ENCODE results near the gene C1GALT1.
"Not testable (repeated sequence)": the region's sequence is repeated elsewhere in the genome, so short reads cannot be mapped to it uniquely, and the experiment has no call there.

Gene C1GALT1

GRCh38 chr7:7136466-7137381 lies 45.6 kb upstream of the C1GALT1 start:
- H3K27ac ChIP-seq (ENCODE audit: low read length): peak overlapping the region; percentile 73
- TF ChIP-seq EZH2phosphoT487 (IDR thresholded peaks at IDR 0.05; ENCODE audit: low read length): no peak
- no peak for TF ChIP-seq CTCF (IDR thresholded peaks at IDR 0.05; ENCODE audit: low read length)
- TF ChIP-seq EZH2 (optimal IDR thresholded peaks at IDR 0.05; ENCODE audit: low read depth, low read length): no peak

GRCh38 chr7:7138897-7139296 lies 43.4 kb upstream of the C1GALT1 start:
- Histone ChIP-seq H3K4me2 (ENCODE audit: low read depth, low read length) (no peak overlapping the region), H3K9me3 (replicated peaks; ENCODE audit: insufficient read depth, low read length) (no peaks in the 10 kb centered on the region), H3K9me2 (replicated peaks; ENCODE audit: insufficient read depth, low read length) (no peaks in the 10 kb centered on the region), H4K20me1 (ENCODE audit: insufficient read depth, low read length) (no peaks in the 10 kb centered on the region), H2AFZ (ENCODE audit: low read length) (no peak overlapping the region), H3K4me3 (ENCODE audit: low read length) (no peak overlapping the region), H3K4me1 (ENCODE audit: low read length) (peaks cover 5% of the 10 kb centered on the region; the same call in 1 of the 2 replicates), H3K9ac (ENCODE audit: low read length) (no peak overlapping the region), H3K79me2 (ENCODE audit: low read length) (no peaks in the 10 kb centered on the region), H3K27ac (ENCODE audit: low read length) (no peak overlapping the region), H3K27me3 (replicated peaks; ENCODE audit: insufficient read depth, low read length) (no peaks in the 10 kb centered on the region), H3F3A (ENCODE audit: insufficient read depth, low read length) (peaks cover 5% of the 10 kb centered on the region), H3K36me3 (replicated peaks; ENCODE audit: insufficient read depth, low read length) (no peaks in the 10 kb centered on the region)
- TF ChIP-seq EZH2 (optimal IDR thresholded peaks at IDR 0.05; ENCODE audit: low read depth, low read length): no peak
- no peak for TF ChIP-seq CTCF (IDR thresholded peaks at IDR 0.05; ENCODE audit: low read length)
- TF ChIP-seq EZH2phosphoT487 (IDR thresholded peaks at IDR 0.05; ENCODE audit: low read length): no peak
- DNase-seq: no peak

More at GRCh38 chr7:7136466-7137381, 45.6 kb upstream of the C1GALT1 start:
- Histone ChIP-seq H4K20me1 (ENCODE audit: insufficient read depth, low read length) (no peaks in the 10 kb centered on the region), H3K27me3 (replicated peaks; ENCODE audit: insufficient read depth, low read length) (no peaks in the 10 kb centered on the region), H3K9me3 (replicated peaks; ENCODE audit: insufficient read depth, low read length) (no peaks in the 10 kb centered on the region), H3K4me2 (ENCODE audit: low read depth, low read length) (peak overlapping the region; percentile 76), H3K79me2 (ENCODE audit: low read length) (no peaks in the 10 kb centered on the region), H3K4me3 (ENCODE audit: low read length) (peak overlapping the region; percentile 49), H3K4me1 (ENCODE audit: low read length) (peaks cover 5% of the 10 kb centered on the region; the same call in 1 of the 2 replicates), H3K9ac (ENCODE audit: low read length) (peak overlapping the region; percentile 42; the same call in 1 of the 2 replicates), H2AFZ (ENCODE audit: low read length) (peak overlapping the region; percentile 74), H3F3A (ENCODE audit: insufficient read depth, low read length) (peaks cover 5% of the 10 kb centered on the region), H3K36me3 (replicated peaks; ENCODE audit: insufficient read depth, low read length) (no peaks in the 10 kb centered on the region), H3K9me2 (replicated peaks; ENCODE audit: insufficient read depth, low read length) (no peaks in the 10 kb centered on the region)
- DNase-seq: peak; percentile 68

- not testable (repeated sequence) for H3K4me2 ChIP-seq (ENCODE audit: low read depth, low read length); H3K9me3 ChIP-seq (replicated peaks; ENCODE audit: insufficient read depth, low read length); H2AFZ ChIP-seq (ENCODE audit: low read length)
These were observed 38.9 kb upstream of the C1GALT1 start for GRCh38 chr7:7143404-7143803.

GRCh38 chr7:7145151-7145550 lies 37.2 kb upstream of the C1GALT1 start:
- not testable (repeated sequence) for H3K4me2 ChIP-seq (ENCODE audit: low read depth, low read length); H4K20me1 ChIP-seq (ENCODE audit: insufficient read depth, low read length); H3K9me2 ChIP-seq (replicated peaks; ENCODE audit: insufficient read depth, low read length); H3F3A ChIP-seq (ENCODE audit: insufficient read depth, low read length); H3K4me1 ChIP-seq (ENCODE audit: low read length); H3K36me3 ChIP-seq (replicated peaks; ENCODE audit: insufficient read depth, low read length); H3K4me3 ChIP-seq (ENCODE audit: low read length); H3K9me3 ChIP-seq (replicated peaks; ENCODE audit: insufficient read depth, low read length); H3K9ac ChIP-seq (ENCODE audit: low read length); H3K27me3 ChIP-seq (replicated peaks; ENCODE audit: insufficient read depth, low read length); H3K79me2 ChIP-seq (ENCODE audit: low read length); H3K27ac ChIP-seq (ENCODE audit: low read length); H2AFZ ChIP-seq (ENCODE audit: low read length)
- DNase-seq: peak; percentile 12

More at GRCh38 chr7:7143404-7143803, 38.9 kb upstream of the C1GALT1 start:
- not testable (repeated sequence) for H3K4me1 ChIP-seq (ENCODE audit: low read length); H3F3A ChIP-seq (ENCODE audit: insufficient read depth, low read length); H3K79me2 ChIP-seq (ENCODE audit: low read length); H3K36me3 ChIP-seq (replicated peaks; ENCODE audit: insufficient read depth, low read length); H3K27ac ChIP-seq (ENCODE audit: low read length); H3K9me2 ChIP-seq (replicated peaks; ENCODE audit: insufficient read depth, low read length); H4K20me1 ChIP-seq (ENCODE audit: insufficient read depth, low read length); H3K27me3 ChIP-seq (replicated peaks; ENCODE audit: insufficient read depth, low read length); DNase-seq; H3K4me3 ChIP-seq (ENCODE audit: low read length); H3K9ac ChIP-seq (ENCODE audit: low read length)
